Measurements from ENCODE around the gene GPR137B.

The GPR137B gene

GRCh38 chr1:236253918-236254637, 111.7 kb downstream of the GPR137B start:
- H3K36me3 ChIP-seq (ENCODE audit: control insufficient read depth, insufficient read depth, low read length), result peaks cover 7% of the 10 kb centered on the region
- no peak for TF ChIP-seq CTCF (IDR thresholded peaks at IDR 0.05; ENCODE audit: insufficient read depth, low read length, poor library complexity, severe bottlenecking)
- no peaks in the 10 kb centered on the region for H3K27me3 ChIP-seq (replicated peaks; ENCODE audit: control insufficient read depth, insufficient read depth, low read length)
- no peak for DNase-seq (ENCODE audit: extremely low read depth, insufficient read length)
- H3K4me3 ChIP-seq (replicated peaks; ENCODE audit: low read depth, low read length), result no peak overlapping the region

GRCh38 chr1:236257216-236257615, 114.9 kb downstream of the GPR137B start:
- Histone ChIP-seq H3K27me3 (replicated peaks; ENCODE audit: control insufficient read depth, insufficient read depth, low read length) (no peaks in the 10 kb centered on the region), H3K36me3 (ENCODE audit: control insufficient read depth, insufficient read depth, low read length) (peaks cover 7% of the 10 kb centered on the region)

GRCh38 chr1:236258114-236258622, 115.8 kb downstream of the GPR137B start:
- Histone ChIP-seq H3K36me3 (ENCODE audit: control insufficient read depth, insufficient read depth, low read length) (peaks cover 13% of the 10 kb centered on the region), H3K4me3 (replicated peaks; ENCODE audit: low read depth, low read length) (no peak overlapping the region), H3K27me3 (replicated peaks; ENCODE audit: control insufficient read depth, insufficient read depth, low read length) (no peaks in the 10 kb centered on the region)
- TF ChIP-seq CTCF (IDR thresholded peaks at IDR 0.05; ENCODE audit: insufficient read depth, low read length, poor library complexity, severe bottlenecking), result no peak
- no peak for DNase-seq (ENCODE audit: extremely low read depth, insufficient read length)

More at GRCh38 chr1:236257216-236257615, 114.9 kb downstream of the GPR137B start:
- DNase-seq (ENCODE audit: extremely low read depth, insufficient read length), result no peak
- TF ChIP-seq CTCF (IDR thresholded peaks at IDR 0.05; ENCODE audit: insufficient read depth, low read length, poor library complexity, severe bottlenecking), result no peak
- no peak overlapping the region for H3K4me3 ChIP-seq (replicated peaks; ENCODE audit: low read depth, low read length)
